GM18526 (cell line): ENCODE results near the gene WBP1L.

Experiments used
- POLR2A ChIP-seq: IDR thresholded peaks from 3 replicates; pipeline ENCODE4 v1.6.1; 2011; ENCODE audit not compliant: insufficient read length; ENCODE audit errors: extremely low read depth

Gene WBP1L

GRCh38 chr10:102781090-102781920 is 37.6 kb downstream of the WBP1L start:
- TF ChIP-seq POLR2A: no peak

- no peak for TF ChIP-seq POLR2A
Measured at GRCh38 chr10:102781921-102782557, 38.3 kb downstream of the WBP1L start.

GRCh38 chr10:102782673-102783551 is 39.2 kb downstream of the WBP1L start:
- TF ChIP-seq POLR2A: no peak

- TF ChIP-seq POLR2A: no peak
Measured at GRCh38 chr10:102783568-102783967, 39.8 kb downstream of the WBP1L start.

- no peak for TF ChIP-seq POLR2A
Measured at GRCh38 chr10:102785818-102786217, 42.1 kb downstream of the WBP1L start.

- TF ChIP-seq POLR2A: no peak
Measured at GRCh38 chr10:102791754-102792395, 48.1 kb downstream of the WBP1L start.

GRCh38 chr10:102795453-102796406 is 52.0 kb downstream of the WBP1L start:
- no peak for TF ChIP-seq POLR2A

GRCh38 chr10:102796407-102797176 is 52.8 kb downstream of the WBP1L start:
- peak; percentile 20 for TF ChIP-seq POLR2A

GRCh38 chr10:102799691-102800471 is 56.1 kb downstream of the WBP1L start:
- TF ChIP-seq POLR2A: no peak

GRCh38 chr10:102800611-102801335 is 57.0 kb downstream of the WBP1L start:
- TF ChIP-seq POLR2A: no peak

- no peak for TF ChIP-seq POLR2A
Measured at GRCh38 chr10:102801496-102801895, 57.7 kb downstream of the WBP1L start.

GRCh38 chr10:102801978-102802377 is 58.2 kb downstream of the WBP1L start:
- TF ChIP-seq POLR2A: no peak
